ENCODE measurements around the gene CENPH. TPM values are rescaled to one million over a fixed set of nuclear protein-coding genes. Genes with fewer than 3 reads are reported as not detected.
"Not testable (repeated sequence)": the region's sequence is repeated elsewhere in the genome, so short reads cannot be mapped to it uniquely, and the experiment has no call there.

The CENPH gene
- total RNA-seq, 1 donor = 4.7 TPM

- Histone ChIP-seq H3K36me3 (ENCODE audit: insufficient read depth, low read length) (no peaks in the 10 kb centered on the region), H3K4me2 (ENCODE audit: insufficient read depth, low read length) (no peak overlapping the region), H3K27me3 (ENCODE audit: insufficient read depth, low read length) (no peaks in the 10 kb centered on the region), H3K79me2 (ENCODE audit: insufficient read depth, low read length) (peaks cover 92% of the 10 kb centered on the region), H3K9me3 (ENCODE audit: low read depth, low read length) (no peaks in the 10 kb centered on the region), H2AFZ (ENCODE audit: low read length) (no peak overlapping the region), H3K27ac (ENCODE audit: low read depth, low read length) (no peak overlapping the region), H3K4me1 (ENCODE audit: insufficient read depth, low read length) (no peaks in the 10 kb centered on the region), H4K20me1 (ENCODE audit: insufficient read depth, low read length) (peaks cover 22% of the 10 kb centered on the region), H3K4me3 (ENCODE audit: insufficient read depth, low read length) (no peak overlapping the region)
- TF ChIP-seq CTCF (IDR thresholded peaks at IDR 0.05; ENCODE audit: extremely low read depth, low read depth, low read length) = no peak
- DNase-seq (ENCODE audit: insufficient read length, low spot score, missing footprints) = no peak
Observed at GRCh38 chr5:69248019-69248418, 58.6 kb downstream of the CENPH start.

GRCh38 chr5:69250593-69250992 lies 61.2 kb downstream of the CENPH start:
- DNase-seq (ENCODE audit: insufficient read length, low spot score, missing footprints) = no peak
- Histone ChIP-seq H3K4me2 (ENCODE audit: insufficient read depth, low read length) (no peak overlapping the region), H3K79me2 (ENCODE audit: insufficient read depth, low read length) (peaks cover 75% of the 10 kb centered on the region), H4K20me1 (ENCODE audit: insufficient read depth, low read length) (peaks cover 18% of the 10 kb centered on the region), H3K36me3 (ENCODE audit: insufficient read depth, low read length) (peaks cover 4% of the 10 kb centered on the region), H3K9me3 (ENCODE audit: low read depth, low read length) (no peaks in the 10 kb centered on the region), H3K27ac (ENCODE audit: low read depth, low read length) (no peak overlapping the region), H3K27me3 (ENCODE audit: insufficient read depth, low read length) (no peaks in the 10 kb centered on the region), H3K4me1 (ENCODE audit: insufficient read depth, low read length) (no peaks in the 10 kb centered on the region), H2AFZ (ENCODE audit: low read length) (no peak overlapping the region), H3K4me3 (ENCODE audit: insufficient read depth, low read length) (no peak overlapping the region)
- TF ChIP-seq CTCF (IDR thresholded peaks at IDR 0.05; ENCODE audit: extremely low read depth, low read depth, low read length) = no peak

- TF ChIP-seq CTCF (IDR thresholded peaks at IDR 0.05; ENCODE audit: extremely low read depth, low read depth, low read length) = no peak
- DNase-seq (ENCODE audit: insufficient read length, low spot score, missing footprints) = no peak
- H3K79me2 ChIP-seq (ENCODE audit: insufficient read depth, low read length) = peaks cover 67% of the 10 kb centered on the region
- no peak overlapping the region for H3K27ac ChIP-seq (ENCODE audit: low read depth, low read length)
- no peak overlapping the region for H3K4me3 ChIP-seq (ENCODE audit: insufficient read depth, low read length)
- peaks cover 21% of the 10 kb centered on the region for H3K36me3 ChIP-seq (ENCODE audit: insufficient read depth, low read length)
- peaks cover 15% of the 10 kb centered on the region for H4K20me1 ChIP-seq (ENCODE audit: insufficient read depth, low read length)
- H3K27me3 ChIP-seq (ENCODE audit: insufficient read depth, low read length) = no peaks in the 10 kb centered on the region
- H2AFZ ChIP-seq (ENCODE audit: low read length) = no peak overlapping the region
- H3K4me1 ChIP-seq (ENCODE audit: insufficient read depth, low read length) = no peaks in the 10 kb centered on the region
- no peaks in the 10 kb centered on the region for H3K9me3 ChIP-seq (ENCODE audit: low read depth, low read length)
- no peak overlapping the region for H3K4me2 ChIP-seq (ENCODE audit: insufficient read depth, low read length)
Observed at GRCh38 chr5:69252437-69252836, 63.1 kb downstream of the CENPH start.

GRCh38 chr5:69255940-69256339 lies 66.6 kb downstream of the CENPH start:
- not testable (repeated sequence) for H3K27ac ChIP-seq (ENCODE audit: low read depth, low read length); DNase-seq (ENCODE audit: insufficient read length, low spot score, missing footprints)

More at GRCh38 chr5:69255940-69256339, 66.6 kb downstream of the CENPH start:
- H3K4me1 ChIP-seq (ENCODE audit: insufficient read depth, low read length); H3K27me3 ChIP-seq (ENCODE audit: insufficient read depth, low read length); H3K4me2 ChIP-seq (ENCODE audit: insufficient read depth, low read length); H3K4me3 ChIP-seq (ENCODE audit: insufficient read depth, low read length); H3K9me3 ChIP-seq (ENCODE audit: low read depth, low read length); H4K20me1 ChIP-seq (ENCODE audit: insufficient read depth, low read length); H2AFZ ChIP-seq (ENCODE audit: low read length): not testable (repeated sequence)
- Histone ChIP-seq H3K79me2 (ENCODE audit: insufficient read depth, low read length) (peaks cover 35% of the 10 kb centered on the region), H3K36me3 (ENCODE audit: insufficient read depth, low read length) (peaks cover 47% of the 10 kb centered on the region)
